NCI-H345 treated with DMSO at 0.1 percent for 48 hours (cell line): Measurements from ENCODE around the gene SFMBT1.
"Not testable (repeated sequence)": the region's sequence is repeated elsewhere in the genome, so short reads cannot be mapped to it uniquely, and the experiment has no call there.

Source experiments
- DNase-seq: peaks from one replicate; lab custom pipeline; 2025; ENCODE audit not compliant: unreplicated experiment; lab: John Stamatoyannopoulos, UW

SFMBT1 gene

DNA sequence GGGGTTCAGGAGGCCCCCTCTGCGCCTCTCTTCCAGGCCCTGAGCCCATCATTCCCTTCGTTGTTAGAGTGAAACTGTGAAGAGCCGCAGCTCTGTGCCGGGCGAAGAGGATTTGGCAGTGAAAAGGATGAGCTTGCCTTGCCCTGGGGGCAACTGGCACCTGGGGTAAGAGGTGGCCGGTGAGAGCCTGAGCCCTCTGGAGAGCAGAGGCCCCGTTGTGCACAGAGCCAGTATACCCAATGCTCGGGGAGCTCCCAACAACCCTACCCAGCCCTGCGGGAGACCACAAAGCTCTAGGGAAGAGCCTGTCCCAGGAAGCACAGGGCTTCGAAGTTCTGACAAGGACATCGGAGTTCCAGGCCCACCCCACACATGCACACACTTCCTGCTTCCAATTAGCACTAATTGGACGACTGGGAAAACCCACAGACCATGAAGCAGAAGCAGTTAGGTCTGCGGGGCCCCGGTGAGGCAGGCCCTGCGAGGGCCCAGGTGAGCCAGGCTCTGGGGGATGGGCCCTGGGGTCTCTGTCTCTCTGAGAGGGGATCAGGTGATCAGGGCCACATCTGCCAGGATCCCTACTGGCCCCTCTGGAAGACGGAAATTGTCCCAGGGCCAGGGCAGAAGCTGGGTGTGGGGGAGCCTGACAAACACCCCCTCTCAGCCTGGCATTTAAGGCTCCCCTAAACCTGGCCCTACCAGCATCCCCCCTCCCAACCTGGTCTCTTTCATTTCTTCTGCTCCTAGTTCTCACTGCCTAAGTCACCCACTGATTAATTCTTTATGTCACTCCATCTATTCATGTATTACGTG lies 27.9 kb upstream of the SFMBT1 start:
- no peak for DNase-seq

DNA sequence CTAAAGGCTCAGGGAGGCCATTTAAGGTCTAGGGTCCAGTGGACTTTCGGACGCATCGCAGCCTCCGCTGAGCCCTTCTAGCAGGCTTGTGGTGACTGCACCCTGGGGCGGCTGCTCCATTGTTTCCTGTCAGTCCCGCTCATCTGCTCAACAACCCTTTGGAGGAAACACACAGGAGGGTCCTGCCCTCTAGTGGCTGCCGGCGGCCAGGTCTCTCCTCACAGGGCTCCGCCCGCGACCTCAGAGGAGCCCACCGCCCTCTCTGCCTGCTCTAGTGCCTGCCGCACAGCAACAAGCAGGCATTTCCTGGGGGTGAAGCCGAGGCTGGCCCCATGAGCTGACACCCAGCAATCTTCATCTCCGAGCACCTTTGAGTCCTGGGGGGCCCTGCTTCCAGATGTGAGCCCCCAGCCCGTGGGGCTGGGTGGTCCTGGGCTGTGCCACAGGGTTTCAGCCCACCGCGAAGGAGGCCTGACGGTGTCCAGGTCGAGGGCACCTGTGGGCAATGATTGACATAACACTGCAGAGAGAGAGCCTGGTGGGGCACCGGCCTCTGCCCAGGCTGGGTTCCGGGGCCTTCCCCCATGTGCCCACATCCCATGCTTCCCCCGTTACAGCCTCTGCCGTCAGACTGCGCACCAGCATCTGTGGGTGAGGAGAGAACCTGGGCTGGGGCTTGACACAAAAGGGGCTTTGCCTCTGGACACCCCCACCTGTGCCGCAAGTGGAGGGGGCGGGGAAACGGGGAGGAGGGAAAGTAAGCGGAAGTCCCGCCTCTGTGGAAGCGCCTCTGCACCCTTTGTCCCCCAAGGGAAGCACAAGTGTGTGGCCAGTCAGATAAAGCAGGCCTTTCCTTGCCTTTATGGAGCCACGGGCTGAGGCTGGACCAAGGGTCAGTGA lies 27.0 kb upstream of the SFMBT1 start:
- no peak for DNase-seq

DNA sequence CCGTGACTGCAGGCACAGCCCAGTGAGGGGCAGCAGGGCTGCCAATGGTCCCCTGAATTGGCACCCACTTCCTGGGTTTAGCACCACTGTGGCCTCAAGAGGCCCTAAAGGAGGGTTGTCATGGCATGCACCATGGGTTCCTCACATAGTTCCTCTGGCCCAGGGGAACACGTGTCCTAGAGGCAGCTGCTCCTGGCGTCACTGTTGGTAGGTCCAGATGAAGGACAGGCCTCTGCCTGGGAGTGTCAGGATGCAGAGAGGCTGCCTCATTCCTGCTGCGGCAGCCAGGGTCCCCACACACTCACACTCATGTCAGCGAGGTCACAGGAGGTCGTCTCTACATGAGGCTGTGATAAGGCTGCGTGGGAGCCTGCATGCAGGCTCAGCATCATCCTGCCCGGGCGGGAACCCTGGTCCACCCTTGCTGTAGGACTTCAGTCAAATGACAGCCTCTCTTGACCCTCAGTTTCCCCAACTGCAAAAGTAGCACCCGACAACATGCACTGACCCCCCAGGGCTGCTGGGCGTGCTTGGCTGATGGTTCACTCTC lies 26.1 kb upstream of the SFMBT1 start:
- no peak for DNase-seq

DNA sequence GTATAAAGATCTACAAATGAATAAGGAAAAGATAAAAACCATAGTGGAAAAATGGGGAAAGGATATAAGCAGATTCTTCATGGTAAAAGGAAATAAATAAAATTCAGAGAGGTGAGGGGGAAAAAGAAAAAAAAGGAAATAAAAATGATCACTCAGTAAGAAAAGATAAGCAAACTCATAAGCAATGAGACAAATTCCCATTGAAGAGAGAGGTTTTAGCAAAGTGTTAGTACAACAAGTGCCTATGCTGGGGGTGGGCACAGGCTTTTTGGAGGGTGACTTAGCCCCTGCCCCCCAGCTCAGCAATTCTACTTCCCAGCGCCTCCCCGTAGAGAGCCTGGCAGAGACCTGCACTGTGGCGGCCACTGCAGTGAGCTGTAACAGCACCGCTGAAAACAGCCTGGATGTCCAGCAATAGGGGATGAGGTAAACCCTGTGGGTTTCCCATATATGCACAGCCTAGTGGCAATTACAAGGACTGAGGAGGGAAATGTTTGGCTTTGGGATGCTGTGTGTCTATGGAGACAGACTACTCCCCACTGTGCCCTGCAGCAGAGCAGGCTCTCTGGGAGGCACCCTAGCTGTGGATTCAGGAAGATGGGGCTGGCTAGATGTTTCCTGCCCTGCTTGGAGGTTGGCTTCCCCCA lies 23.7 kb upstream of the SFMBT1 start:
- no peak for DNase-seq

DNA sequence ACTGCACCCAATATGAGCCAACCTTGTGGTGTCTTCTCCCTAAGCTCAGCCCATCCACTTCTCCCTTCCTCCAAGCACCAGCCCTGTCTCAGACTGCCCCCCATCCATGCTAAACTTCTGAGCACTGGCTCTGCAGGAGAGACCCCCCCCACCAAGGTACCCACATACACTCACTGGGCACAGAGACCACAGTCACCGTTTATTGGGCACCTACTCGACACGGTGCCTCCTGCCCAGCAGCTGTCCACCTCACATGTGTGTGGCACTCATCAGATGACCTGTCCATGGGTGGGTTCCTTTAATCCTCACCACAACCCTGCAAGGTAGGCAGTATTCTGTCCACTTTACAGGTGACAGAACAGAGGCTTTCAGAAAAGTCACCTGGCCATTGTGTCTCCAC lies 22.3 kb upstream of the SFMBT1 start:
- no peak for DNase-seq

DNA sequence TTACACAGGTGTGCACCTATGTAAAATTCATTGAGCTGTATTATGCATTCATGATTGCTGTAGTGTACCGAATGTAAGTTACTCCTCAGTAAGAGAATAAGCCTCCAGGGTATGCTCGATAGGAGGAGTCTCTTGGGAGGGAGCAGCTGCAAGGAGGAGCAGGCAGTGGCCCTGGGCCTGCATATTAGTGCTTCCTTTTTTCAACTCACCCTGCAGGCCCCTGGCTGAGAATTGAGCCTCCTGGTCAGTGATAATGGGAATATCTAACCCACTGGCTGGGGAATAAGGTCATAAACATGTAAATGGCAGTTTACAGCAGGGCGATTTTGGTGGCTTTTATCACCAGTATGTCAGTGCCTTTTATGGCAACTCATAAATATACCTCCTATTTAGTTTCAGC lies 21.7 kb upstream of the SFMBT1 start:
- DNase-seq = no peak

DNA sequence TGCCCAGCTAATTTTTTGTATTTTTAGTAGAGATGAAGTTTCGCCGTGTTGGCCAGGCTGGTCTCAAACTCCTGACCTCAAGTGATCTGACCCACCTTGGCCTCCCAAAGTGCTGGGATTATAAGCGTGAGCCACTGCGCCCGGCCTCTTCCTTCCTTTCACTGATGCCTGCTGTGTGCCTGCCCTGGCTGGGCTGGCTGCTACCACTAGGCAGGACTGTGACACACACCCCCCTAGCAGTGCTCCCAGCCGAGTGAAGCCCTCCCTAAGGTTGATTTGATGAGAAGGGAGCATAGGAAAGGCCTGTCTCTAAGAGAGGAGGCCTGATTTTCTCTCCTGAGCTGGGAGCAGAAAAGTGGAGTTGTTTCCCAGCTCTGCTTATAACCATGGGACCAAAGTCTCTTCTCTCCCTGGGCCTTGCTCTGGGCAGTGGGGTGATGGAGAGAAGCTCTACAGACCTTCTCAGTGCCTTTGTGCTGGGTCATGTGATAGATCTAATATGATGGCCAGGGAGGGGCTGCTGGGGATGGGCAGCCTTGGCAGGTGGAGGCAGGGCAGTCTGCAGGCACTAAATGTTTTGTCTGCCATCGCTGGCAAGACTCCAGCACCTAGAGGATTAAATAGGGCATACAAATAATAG lies 20.1 kb upstream of the SFMBT1 start:
- no peak for DNase-seq

DNA sequence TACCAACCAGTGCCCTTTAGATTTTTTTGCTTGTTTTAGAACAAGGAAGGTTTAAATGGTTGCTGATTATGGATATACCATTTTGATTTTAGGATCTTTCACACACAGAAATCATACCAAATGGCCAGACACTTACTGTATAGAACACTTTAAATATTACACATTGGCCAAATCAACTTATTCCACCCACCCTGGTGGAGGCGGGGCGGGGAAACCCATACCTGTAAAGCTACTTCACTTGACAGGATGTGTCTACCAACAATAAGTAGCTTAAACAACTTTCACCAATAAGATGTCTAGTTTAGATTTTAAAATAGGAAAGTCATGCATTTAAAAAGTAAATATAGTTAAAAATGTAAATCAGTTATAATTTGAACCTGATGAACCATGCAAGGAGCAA lies 17.0 kb upstream of the SFMBT1 start:
- no peak for DNase-seq

DNA sequence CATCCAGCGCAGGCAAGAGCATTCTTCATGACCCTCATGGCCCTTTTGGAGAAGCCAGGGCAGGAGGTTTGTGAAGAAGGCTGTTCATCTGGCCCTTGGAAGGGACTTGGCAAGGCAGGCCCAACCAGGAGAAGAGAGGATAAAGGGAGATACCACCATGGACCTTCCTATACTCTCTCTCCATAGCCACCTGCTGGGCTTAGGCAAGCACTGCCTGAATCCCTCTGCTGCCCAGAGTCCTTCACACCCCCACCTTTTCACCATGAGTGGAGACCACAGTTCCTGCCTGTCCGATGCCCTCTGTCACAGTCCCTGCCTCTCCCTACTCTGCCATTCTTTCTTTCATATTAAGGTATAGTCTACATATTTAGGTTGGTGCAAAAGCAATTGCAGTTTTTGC lies 10.6 kb upstream of the SFMBT1 start:
- DNase-seq = no peak

DNA sequence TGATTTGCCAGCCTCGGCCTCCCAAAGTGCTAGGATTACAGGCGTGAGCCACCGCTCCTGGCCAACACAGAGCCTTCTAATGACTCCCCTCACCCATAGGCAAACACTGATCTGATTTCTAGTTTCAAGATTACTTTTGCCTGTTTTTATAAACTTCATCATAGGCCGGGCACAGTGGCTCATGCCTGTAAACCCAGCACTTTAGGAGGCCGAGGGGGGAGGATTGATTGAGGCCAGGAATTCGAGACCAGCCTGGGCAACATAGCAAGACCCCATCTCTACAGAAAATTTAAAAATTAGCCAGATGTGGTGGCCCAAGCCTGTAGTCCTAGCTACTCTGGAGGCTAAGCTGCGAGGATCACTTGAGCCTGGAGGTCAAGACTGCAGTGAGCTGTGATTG lies 8.4 kb upstream of the SFMBT1 start:
- not testable (repeated sequence) for DNase-seq

DNA sequence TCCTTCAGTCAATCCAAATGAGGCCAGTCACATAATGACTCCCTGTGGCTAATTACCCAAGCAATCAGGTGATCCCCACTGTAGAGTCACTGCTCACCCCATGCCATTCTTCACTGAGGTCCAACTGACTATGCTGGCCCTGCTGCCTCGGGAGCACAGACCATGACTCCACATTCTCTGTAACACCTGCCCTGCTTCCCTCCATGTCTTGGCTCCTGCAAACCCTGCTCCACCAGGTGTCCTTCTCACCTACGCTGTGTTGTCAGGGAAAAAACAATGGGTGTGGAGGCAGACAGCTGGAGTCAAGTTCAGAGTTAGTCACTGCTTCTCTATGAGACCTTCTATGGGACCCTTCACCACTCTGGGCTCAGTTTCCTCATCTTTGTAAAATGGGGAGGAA lies 6.1 kb upstream of the SFMBT1 start:
- no peak for DNase-seq

DNA sequence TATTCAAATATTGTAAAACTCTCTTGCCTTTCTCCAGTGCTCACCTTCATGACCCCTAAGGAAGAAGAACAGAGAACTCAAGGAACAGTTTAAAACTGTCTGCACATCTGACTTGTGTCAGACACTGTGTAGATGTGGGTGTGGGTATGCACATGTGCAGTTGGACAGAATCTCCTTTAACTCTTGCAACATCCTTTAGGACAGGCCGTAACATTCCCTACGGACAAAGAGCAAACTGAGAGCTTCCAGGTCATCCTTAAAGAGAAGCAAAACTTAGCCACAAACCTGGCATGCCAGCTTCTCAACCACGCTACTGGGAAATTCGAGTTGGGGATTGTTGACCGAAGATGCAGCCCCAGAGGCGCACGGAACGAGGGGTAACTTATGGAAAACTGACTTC lies 4.1 kb upstream of the SFMBT1 start:
- DNase-seq = no peak

DNA sequence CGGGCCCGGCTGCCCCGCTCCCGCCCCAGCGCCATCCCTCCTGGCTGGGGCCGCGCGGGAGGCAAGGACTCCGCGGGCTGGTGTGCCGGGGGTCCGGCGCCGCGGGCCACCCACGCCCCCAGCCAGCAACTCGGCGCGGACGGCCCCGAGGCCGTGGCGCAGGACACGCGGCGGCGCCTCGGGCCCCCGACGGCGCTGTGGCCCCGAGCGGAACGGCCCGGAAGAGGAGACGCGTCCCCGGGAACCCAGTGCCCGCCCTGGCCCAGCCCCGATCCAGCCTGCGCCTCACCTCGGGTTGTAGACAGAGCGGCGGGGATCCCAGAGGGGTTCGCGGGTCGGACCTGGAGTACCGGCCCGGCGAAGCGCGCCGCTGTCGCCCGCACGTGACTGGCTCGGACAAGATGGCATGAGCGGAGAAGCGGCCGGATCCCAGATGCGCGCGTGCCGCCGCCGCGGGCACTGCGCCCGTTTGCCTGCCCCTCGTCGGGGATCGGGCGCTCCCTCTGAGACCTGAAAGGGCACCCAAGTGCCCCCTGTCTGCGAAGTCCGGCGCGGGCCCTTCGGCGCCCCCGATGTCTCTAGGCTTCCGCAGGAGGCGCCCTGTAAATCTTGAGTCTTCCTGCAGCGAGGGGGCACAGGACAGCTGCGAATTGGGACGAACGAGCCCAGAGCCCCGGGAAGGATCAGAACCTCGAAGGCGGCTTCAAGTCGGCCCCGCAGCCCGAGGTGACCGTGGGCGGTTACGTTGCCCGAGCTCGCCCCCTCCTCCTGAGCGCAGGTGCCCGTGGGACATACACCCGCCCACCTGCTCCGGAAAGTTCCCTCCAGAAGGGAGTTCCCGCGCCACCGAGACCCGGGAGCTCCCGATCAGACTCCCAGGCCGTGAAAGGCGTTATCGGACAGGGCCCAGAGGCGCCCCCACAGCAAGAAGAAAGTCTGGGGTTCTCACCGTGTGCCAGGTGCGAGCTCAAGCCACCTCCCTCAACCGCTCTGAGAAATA lies 598 bp upstream of the SFMBT1 start:
- DNase-seq = no peak

DNA sequence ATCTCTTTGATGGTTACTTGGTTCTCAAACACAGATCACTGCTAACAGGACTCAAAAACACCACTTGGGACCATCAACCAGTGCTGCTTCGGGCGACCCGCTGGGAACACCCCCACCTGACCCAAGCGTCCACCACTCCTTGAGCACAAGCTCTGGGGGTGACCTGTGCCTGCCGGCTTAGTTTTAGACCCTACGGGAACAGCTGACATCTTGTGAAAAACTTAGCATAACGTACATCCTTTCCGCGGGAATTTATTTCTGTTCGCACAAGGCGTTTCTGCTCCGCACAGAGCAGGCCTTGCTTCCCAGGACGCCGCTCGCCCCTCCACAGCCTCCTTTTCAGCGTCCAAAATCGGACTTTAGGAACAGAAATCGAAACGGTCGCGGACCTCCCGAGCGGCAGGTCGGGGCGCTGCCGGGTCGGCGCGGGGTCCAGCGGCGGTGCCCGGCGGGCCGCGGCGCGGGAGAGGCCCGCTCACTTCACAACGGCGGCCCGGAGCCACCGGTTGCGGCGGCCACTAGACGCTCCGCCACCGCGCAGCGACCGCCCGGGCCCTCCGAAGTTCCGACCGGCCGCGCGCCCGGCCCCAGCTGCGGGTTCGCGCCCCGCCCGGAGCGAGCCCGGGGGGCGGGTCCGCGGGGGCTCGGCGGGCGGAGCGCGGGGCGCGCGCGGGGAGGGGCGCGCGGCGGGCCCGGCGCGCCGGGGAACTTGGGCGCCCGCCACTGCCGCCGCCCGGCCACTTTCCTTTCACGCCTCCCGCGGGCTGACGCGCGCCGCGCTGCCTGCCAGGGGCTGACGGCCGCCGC lies 959 bp downstream of the SFMBT1 start:
- DNase-seq = no peak

DNA sequence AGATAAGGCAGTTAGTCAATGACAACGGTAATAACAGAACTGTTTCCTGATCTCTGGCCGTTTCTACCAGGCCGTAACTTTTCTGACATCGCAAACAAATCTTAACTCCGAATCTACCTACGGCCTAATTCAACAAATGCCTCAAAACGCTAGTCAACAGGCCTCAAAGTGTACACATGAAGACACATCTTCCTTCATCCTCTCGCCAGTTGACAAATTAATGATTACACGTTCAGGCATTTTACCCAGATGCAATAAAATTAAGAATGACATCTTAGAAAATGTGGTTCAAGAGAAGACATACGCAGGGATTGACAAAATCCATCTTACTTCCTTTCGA lies 1.5 kb downstream of the SFMBT1 start:
- DNase-seq = no peak

DNA sequence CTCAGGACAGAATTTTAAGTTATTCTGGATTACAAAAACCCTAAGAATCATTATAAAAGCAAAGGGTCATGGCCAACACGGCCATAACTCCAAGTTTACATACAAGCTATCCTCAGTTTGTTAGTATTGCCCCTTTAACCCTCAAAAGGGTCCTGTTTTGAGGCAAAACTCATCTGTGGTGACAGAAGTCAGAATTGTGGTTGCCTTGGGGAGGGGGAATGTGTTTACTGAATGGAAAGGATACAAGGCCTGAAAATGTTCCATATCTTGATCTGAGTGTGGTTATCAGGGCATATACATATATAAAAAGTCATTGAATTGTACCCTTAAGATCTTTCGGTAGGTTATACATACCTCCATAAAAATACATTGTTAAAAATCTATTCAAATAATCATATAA lies 2.1 kb downstream of the SFMBT1 start:
- DNase-seq = no peak

DNA sequence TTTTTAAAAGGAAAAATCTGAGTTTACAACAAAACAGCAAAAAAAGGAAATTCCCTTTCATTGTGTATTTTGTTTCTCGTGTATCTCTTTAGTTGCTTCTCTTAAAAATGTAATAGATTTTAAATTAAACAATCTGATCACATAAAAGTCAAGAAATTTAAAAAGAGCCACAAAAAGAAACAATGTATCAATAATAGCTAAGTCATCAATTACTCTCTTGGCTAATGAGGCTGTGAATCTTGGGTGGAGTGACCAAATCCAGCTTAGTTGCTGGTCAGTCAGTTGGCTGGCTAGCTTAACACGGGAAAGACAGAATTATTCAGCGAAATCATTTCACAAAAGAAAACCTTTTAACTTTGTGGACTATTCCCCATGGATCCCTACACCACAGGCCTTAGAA lies 3.2 kb downstream of the SFMBT1 start:
- no peak for DNase-seq

DNA sequence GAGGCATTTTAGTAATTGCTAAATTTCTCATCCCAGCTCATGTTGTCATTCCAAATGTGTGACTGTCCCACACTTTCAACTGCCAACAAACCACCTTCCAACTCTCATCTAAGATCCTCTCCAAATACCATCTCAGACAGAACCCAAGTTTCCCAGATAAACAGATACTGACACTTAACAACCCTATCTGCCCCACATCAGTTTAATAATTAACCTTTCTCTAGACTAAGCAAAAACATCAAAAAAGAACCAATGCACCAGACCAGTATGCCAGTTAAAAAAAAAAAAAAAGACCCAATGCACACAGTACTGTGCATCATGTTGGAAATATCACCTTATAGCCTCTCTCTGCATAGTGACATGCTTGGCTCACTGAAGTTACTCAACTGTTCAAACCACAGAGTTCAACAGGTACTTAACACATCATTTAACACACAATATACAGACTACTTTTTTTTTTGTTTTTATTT lies 5.5 kb downstream of the SFMBT1 start:
- no peak for DNase-seq

DNA sequence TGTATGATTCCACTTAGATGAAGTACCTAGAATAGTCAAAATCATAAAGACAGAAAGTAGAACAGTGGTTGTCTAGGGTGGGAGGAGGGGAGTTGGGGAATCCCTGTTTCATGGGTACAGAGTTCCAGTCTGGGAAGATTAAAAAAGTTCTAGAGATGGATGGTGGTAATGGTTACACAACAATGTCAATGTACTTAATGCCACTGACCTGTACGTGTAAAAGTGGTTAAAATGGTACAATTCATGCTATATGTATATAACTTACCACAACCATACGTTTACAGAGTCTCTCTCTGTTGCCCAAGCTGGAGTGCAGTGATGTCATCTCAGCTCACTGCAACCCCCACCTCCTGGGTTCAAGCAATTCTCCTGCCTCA lies 6.5 kb downstream of the SFMBT1 start:
- DNase-seq = no peak
